HepG2 (cell line): ENCODE data around the gene SCRG1. TPM values are rescaled to one million over a fixed set of nuclear protein-coding genes. Genes with fewer than 3 reads are reported as not detected.

Experiments
- ATF2 ChIP-seq: sonication (generic); formaldehyde crosslinking; IDR thresholded peaks from 2 replicates; pipeline ENCODE4 v1.4.0; 2020; ENCODE audit warnings: missing genetic modification reagents
- ATF3 ChIP-seq: sonication (generic); formaldehyde crosslinking; IDR thresholded peaks from 2 replicates; pipeline ENCODE4 v1.4.0; 2020; ENCODE audit warnings: missing genetic modification reagents
- ZBED4 ChIP-seq: sonication (generic); formaldehyde crosslinking; IDR thresholded peaks from 2 replicates; pipeline ENCODE4 v1.4.0; 2020; ENCODE audit warnings: missing genetic modification reagents, borderline replicate concordance
- ZNF12 ChIP-seq: sonication (generic); formaldehyde crosslinking; IDR thresholded peaks from 2 replicates; pipeline ENCODE4 v1.5.0; 2020; ENCODE audit warnings: missing genetic modification reagents
- ZNF550 ChIP-seq: sonication (generic); formaldehyde crosslinking; IDR thresholded peaks from 2 replicates; pipeline ENCODE4 v1.4.0; 2020; ENCODE audit warnings: mild to moderate bottlenecking, missing genetic modification reagents, borderline replicate concordance
- ZSCAN22 ChIP-seq: sonication (generic); formaldehyde crosslinking; IDR thresholded peaks from 2 replicates; pipeline ENCODE4 v1.4.0; 2020; ENCODE audit warnings: mild to moderate bottlenecking, missing genetic modification reagents
- polyA plus RNA-seq, 8 experiments: library from polyadenylated mRNA; depleted of rRNA in 3 of 8; stranded (reverse) in 7 of 8; unstranded in 1 of 8; fragments of >200 nt; fragmentation: Illumina TruSeq in 4 of 8; extraction: Trizol in 4 of 8; gene quantifications; 2 replicates each; pipeline versions ENCODE4 v1.2.1 to v1.2.3, GENCODE V29; 2011 to 2016; ENCODE audit warnings: low read depth in 4 of 8, missing spikeins in 1 of 8, mixed read lengths in 1 of 8; ENCODE audit not compliant: insufficient read depth in 1 of 8
- total RNA-seq, 5 experiments: library from RNA; depleted of rRNA; stranded (reverse); fragments of >200 nt; fragmentation: Illumina TruSeq; extraction: Trizol; gene quantifications; 2 replicates each; pipeline ENCODE4 v1.2.3, GENCODE V29; 2016; ENCODE audit warnings: low read depth in 1 of 5

The SCRG1 gene
- total and polyA plus RNA-seq, 2 of the 13 experiments (the other 11 are each of a cell fraction or from before 2014, with no cell fraction given), result not detected

GRCh38 chr4:173405840-173406606 is 7.1 kb upstream of the SCRG1 start (continued):
- TF ChIP-seq ZNF550 (CRISPR knock-in tag) (no peak), ATF2 (CRISPR knock-in tag) (no peak), ZSCAN22 (CRISPR knock-in tag) (no peak), ZBED4 (no peak), ZNF12 (CRISPR knock-in tag) (no peak), ATF3 (CRISPR knock-in tag) (no peak)
